DMS 273 (cell line): ENCODE data around the gene VAV3.

Experiments used
- DNase-seq: peaks from one replicate; lab custom pipeline; 2025; ENCODE audit not compliant: unreplicated experiment; lab: John Stamatoyannopoulos, UW

VAV3 gene

GRCh38 chr1:107972391-107973180, 7.6 kb upstream of the VAV3 start:
- DNase-seq: peak; percentile 32

GRCh38 chr1:107966550-107966949, 1.6 kb upstream of the VAV3 start:
- DNase-seq: no peak

GRCh38 chr1:107964336-107965109, 457 bp downstream of the VAV3 start:
- peak; percentile 69 for DNase-seq

GRCh38 chr1:107963601-107964335, 1.2 kb downstream of the VAV3 start:
- peak; percentile 38 for DNase-seq

- peak; percentile 38 for DNase-seq
These were observed 2.0 kb downstream of the VAV3 start for GRCh38 chr1:107963008-107963407.

- peak; percentile 13 for DNase-seq
These were observed 10.1 kb downstream of the VAV3 start for GRCh38 chr1:107954719-107955415.

- DNase-seq: peak; percentile 73
These were observed 10.9 kb downstream of the VAV3 start for GRCh38 chr1:107954126-107954525.

- peak; percentile 94 for DNase-seq
These were observed 11.4 kb downstream of the VAV3 start for GRCh38 chr1:107953556-107953955.

GRCh38 chr1:107952989-107953388, 12.0 kb downstream of the VAV3 start:
- DNase-seq: peak; percentile 54

GRCh38 chr1:107950464-107950863, 14.5 kb downstream of the VAV3 start:
- DNase-seq: peak; percentile 16

- DNase-seq: no peak
These were observed 15.3 kb downstream of the VAV3 start for GRCh38 chr1:107949467-107950253.

- no peak for DNase-seq
These were observed 18.2 kb downstream of the VAV3 start for GRCh38 chr1:107946794-107947193.

GRCh38 chr1:107943694-107944093, 21.3 kb downstream of the VAV3 start:
- DNase-seq: no peak

GRCh38 chr1:107942814-107943213, 22.2 kb downstream of the VAV3 start:
- DNase-seq: no peak

- DNase-seq: no peak
These were observed 23.4 kb downstream of the VAV3 start for GRCh38 chr1:107941531-107941930.

GRCh38 chr1:107941123-107941522, 23.9 kb downstream of the VAV3 start:
- no peak for DNase-seq

- no peak for DNase-seq
These were observed 24.3 kb downstream of the VAV3 start for GRCh38 chr1:107940701-107941100.

- DNase-seq: no peak
These were observed 24.9 kb downstream of the VAV3 start for GRCh38 chr1:107940017-107940577.

GRCh38 chr1:107939256-107939655, 25.7 kb downstream of the VAV3 start:
- DNase-seq: no peak
